ENCODE results near the gene RGS16. TPM values are rescaled to one million over a fixed set of nuclear protein-coding genes. Genes with fewer than 3 reads are reported as not detected.

RGS16 gene
- total RNA-seq, 1 donor from 2014 or later = 9.7 TPM

DNA sequence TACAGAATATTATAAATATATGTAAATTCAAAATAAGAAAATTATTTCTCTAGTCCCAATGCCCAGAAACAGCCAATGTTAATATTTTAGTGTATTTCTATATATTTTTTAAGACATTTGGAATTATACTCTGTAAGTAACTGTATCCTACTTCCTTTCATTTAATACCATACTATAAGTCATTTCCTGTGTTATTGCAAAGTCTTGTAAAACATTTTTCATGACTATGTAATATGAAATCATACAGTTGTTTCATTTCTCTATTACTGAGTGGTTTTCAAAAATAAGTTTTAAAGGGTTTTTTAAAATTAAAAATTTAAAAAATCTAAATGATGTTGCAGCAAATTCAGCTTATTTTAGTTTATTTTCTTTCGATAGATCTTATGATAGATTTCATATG lies 17.1 kb downstream of the RGS16 start:
- H3K36me3 Mint-ChIP-seq = peaks cover 12% of the 10 kb centered on the region
- H3K4me1 Mint-ChIP-seq (ENCODE audit: unreplicated experiment) = peaks cover 20% of the 10 kb centered on the region
- DNase-seq (ENCODE audit: extremely low spot score, unreplicated experiment) = no peak
- TF ChIP-seq, protein P1, sequence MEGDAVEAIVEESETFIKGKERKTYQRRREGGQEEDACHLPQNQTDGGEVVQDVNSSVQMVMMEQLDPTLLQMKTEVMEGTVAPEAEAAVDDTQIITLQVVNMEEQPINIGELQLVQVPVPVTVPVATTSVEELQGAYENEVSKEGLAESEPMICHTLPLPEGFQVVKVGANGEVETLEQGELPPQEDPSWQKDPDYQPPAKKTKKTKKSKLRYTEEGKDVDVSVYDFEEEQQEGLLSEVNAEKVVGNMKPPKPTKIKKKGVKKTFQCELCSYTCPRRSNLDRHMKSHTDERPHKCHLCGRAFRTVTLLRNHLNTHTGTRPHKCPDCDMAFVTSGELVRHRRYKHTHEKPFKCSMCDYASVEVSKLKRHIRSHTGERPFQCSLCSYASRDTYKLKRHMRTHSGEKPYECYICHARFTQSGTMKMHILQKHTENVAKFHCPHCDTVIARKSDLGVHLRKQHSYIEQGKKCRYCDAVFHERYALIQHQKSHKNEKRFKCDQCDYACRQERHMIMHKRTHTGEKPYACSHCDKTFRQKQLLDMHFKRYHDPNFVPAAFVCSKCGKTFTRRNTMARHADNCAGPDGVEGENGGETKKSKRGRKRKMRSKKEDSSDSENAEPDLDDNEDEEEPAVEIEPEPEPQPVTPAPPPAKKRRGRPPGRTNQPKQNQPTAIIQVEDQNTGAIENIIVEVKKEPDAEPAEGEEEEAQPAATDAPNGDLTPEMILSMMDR (conservative IDR thresholded peaks at IDR 0.05) = no peak
- H3K27ac Mint-ChIP-seq = no peak overlapping the region
- H3K27me3 Mint-ChIP-seq = no peaks in the 10 kb centered on the region
- H3K9me3 Mint-ChIP-seq = no peaks in the 10 kb centered on the region
- no peak overlapping the region for H3K4me3 Mint-ChIP-seq

- Mint-ChIP-seq H3K36me3 (peaks cover 12% of the 10 kb centered on the region), H3K27ac (no peak overlapping the region), H3K4me1 (ENCODE audit: unreplicated experiment) (peaks cover 20% of the 10 kb centered on the region), H3K4me3 (no peak overlapping the region), H3K9me3 (no peaks in the 10 kb centered on the region), H3K27me3 (no peaks in the 10 kb centered on the region)
- TF ChIP-seq, protein P1 (conservative IDR thresholded peaks at IDR 0.05) = no peak
- no peak for DNase-seq (ENCODE audit: extremely low spot score, unreplicated experiment)
Measured at GRCh38 chr1:182586380-182586779, 17.8 kb downstream of the RGS16 start.

- TF ChIP-seq, protein P1 (conservative IDR thresholded peaks at IDR 0.05) = no peak
- Mint-ChIP-seq H3K36me3 (peaks cover 19% of the 10 kb centered on the region), H3K27me3 (no peaks in the 10 kb centered on the region), H3K27ac (no peak overlapping the region), H3K9me3 (no peaks in the 10 kb centered on the region), H3K4me3 (no peak overlapping the region), H3K4me1 (ENCODE audit: unreplicated experiment) (peaks cover 20% of the 10 kb centered on the region)
- DNase-seq (ENCODE audit: extremely low spot score, unreplicated experiment) = no peak
Measured at GRCh38 chr1:182584746-182585145, 19.4 kb downstream of the RGS16 start.

GRCh38 chr1:182580736-182581135 lies 23.5 kb downstream of the RGS16 start:
- DNase-seq (ENCODE audit: extremely low spot score, unreplicated experiment) = no peak
- no peak overlapping the region for H3K27ac Mint-ChIP-seq
- H3K27me3 Mint-ChIP-seq = no peaks in the 10 kb centered on the region
- peaks cover 5% of the 10 kb centered on the region for H3K4me1 Mint-ChIP-seq (ENCODE audit: unreplicated experiment)
- no peaks in the 10 kb centered on the region for H3K9me3 Mint-ChIP-seq
- no peak overlapping the region for H3K4me3 Mint-ChIP-seq
- peaks cover 29% of the 10 kb centered on the region for H3K36me3 Mint-ChIP-seq
- TF ChIP-seq, protein P1 (conservative IDR thresholded peaks at IDR 0.05) = no peak

DNA sequence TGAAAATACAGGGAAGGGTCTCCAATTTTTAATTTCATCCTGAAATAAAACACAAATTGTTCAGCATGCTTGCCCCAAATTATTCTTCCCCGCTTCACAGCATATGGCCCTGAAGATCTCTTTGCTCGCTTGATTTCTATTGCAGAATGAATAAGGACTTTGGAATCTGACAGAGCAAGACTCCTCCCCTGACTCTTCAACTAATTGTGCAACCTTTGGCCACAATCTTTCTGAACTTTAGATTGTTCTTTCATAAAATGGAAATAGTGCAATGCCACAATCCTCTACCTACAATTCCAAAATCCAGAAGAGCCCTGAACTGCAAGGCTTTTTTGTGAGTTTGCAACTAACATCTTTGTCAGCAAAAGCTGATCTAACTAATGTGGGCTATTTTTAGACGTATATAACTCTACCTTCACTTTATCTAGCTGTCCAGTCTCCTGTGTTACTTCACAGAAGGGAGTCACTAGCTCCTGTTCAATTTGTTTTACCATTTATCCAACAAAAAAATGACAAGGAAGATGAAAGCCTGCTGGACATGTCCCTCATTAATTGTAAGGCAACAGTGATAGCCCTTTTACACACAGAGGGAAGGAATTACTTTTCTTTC lies 28.5 kb downstream of the RGS16 start:
- Mint-ChIP-seq H3K4me3 (no peak overlapping the region), H3K36me3 (peaks cover 19% of the 10 kb centered on the region), H3K27ac (peak overlapping the region; percentile 22), H3K27me3 (no peaks in the 10 kb centered on the region), H3K4me1 (ENCODE audit: unreplicated experiment) (peaks cover 6% of the 10 kb centered on the region), H3K9me3 (no peaks in the 10 kb centered on the region)
- TF ChIP-seq, protein P1 (conservative IDR thresholded peaks at IDR 0.05) = no peak
- no peak for DNase-seq (ENCODE audit: extremely low spot score, unreplicated experiment)
